GM18907 (cell line): Measurements from ENCODE around the gene ERP29.
"Not testable (repeated sequence)": the region's sequence is repeated elsewhere in the genome, so short reads cannot be mapped to it uniquely, and the experiment has no call there.

Experiments used
- ATAC-seq: cut with Tn5 transposase; IDR thresholded peaks from one replicate; pipeline ENCODE4 v1.9.1; 2021; ENCODE audit warnings: mild to moderate bottlenecking, moderate library complexity; ENCODE audit not compliant: unreplicated experiment

Gene ERP29

GRCh38 chr12:112032292-112032691 is 19.1 kb downstream of the ERP29 start:
- ATAC-seq: no peak

DNA sequence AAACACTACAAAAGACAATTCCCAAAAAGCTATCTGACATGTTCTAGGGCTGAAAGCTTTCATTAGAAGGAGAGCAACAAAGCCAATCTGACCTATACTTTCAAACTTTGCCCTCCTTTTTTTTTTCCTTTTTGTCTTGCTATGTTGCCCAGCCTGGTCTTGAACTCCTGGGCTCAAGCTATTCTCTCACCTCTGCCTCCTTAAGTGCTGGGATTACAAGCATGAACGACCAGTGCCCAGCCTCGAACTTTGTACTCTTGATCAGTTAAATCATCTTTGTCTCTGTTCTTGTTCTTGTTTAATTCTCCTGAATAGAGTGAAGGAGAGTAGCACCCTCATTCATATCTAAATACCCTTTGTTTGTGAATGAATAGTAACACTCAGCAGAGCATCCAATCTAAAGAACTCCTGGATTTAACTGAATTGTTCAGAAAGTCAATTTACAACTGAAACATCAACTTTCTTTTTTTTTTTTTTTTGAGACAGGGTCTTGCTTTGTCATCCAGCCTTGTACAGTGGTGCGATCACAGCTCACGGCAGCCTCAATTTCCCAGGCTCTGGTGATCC is 22.1 kb downstream of the ERP29 start:
- ATAC-seq: no peak

DNA sequence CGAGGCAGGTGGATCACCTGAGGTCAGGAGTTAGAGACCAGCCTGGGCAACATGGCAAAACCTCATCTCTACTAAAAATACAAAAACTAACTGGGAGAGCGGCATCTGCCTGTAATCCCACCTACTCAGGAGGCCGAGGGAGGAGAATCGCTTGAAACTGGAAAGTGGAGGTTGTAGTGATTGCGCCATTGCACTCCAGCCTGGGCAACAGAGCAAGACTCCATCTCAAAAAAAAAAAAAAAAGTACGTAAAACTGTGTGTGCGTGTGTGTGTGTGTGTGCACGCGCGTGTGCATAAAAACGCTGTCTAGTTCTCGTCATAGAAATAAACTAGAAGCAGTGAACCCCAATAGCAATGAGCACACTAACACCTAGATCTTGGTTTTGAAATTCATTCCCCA is 23.4 kb downstream of the ERP29 start:
- not testable (repeated sequence) for ATAC-seq

DNA sequence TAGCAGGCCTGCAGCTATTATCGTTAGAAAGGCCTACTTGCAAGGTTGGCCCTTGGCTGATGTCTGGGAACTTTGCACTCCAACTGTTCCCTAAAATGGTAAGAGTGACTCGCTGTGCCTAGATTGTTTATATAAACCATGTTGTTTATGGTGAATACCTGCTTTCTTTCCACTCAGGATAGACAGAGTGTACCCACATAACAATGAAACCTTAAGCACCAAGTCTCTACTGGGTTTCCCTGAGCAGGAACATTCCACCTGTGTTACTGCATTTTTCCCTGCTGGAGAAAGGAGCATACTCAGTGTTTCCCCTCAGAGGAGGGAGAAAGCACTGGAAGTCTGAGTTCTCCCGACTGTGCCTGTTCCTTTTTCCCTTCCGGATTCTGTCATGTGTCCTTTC is 32.8 kb downstream of the ERP29 start:
- ATAC-seq: no peak

- no peak for ATAC-seq
These were observed 36.1 kb downstream of the ERP29 start for GRCh38 chr12:112049351-112049750.

- ATAC-seq: no peak
These were observed 47.9 kb downstream of the ERP29 start for GRCh38 chr12:112061137-112061536.

GRCh38 chr12:112063273-112063672 is 50.0 kb downstream of the ERP29 start:
- ATAC-seq: no peak

GRCh38 chr12:112066566-112066965 is 53.3 kb downstream of the ERP29 start:
- ATAC-seq: no peak
